Lower lobe of right lung (tissue), 2 donors: Measurements from ENCODE around the gene SNAP25. TPM values are rescaled to one million over a fixed set of nuclear protein-coding genes. Genes with fewer than 3 reads are reported as not detected.

Experiments used
- ATAC-seq, 2 donors: fragments of 200-7000 bp; cut with Tn5 transposase; one replicate each; pipeline ENCODE4 v1.9.1; 2020 to 2022; ENCODE audit warnings: mild to moderate bottlenecking in 2 of 2, moderate library complexity in 2 of 2
- DNase-seq: peaks from one replicate; pipeline ENCODE4 v3.0.0-alpha.2; 2020
- H3K27ac ChIP-seq: fragments of 200-600 bp; one replicate; pipeline ENCODE4 v1.8.0; 2022
- H3K27me3 ChIP-seq: fragments of 200-600 bp; one replicate; pipeline ENCODE4 v1.8.0; 2022; ENCODE audit warnings: low read depth
- H3K36me3 ChIP-seq: fragments of 200-600 bp; one replicate; pipeline ENCODE4 v1.8.0; 2022; ENCODE audit warnings: mild to moderate bottlenecking
- H3K4me1 ChIP-seq: fragments of 200-600 bp; one replicate; pipeline ENCODE4 v1.8.0; 2022
- H3K4me3 ChIP-seq: fragments of 200-600 bp; one replicate; pipeline ENCODE4 v1.8.0; 2022; ENCODE audit warnings: mild to moderate bottlenecking
- H3K9me3 ChIP-seq: fragments of 200-600 bp; one replicate; pipeline ENCODE4 v1.8.0; 2022
- intact Hi-C: fragments of 100-400 bp; cut with DNase I; formaldehyde crosslinking; loops from one replicate; pipeline ENCODE4 v1.11.0; 2022
- total RNA-seq: library from RNA; stranded (reverse); fragmentation: NEBNext Ultra II Directional; extraction: Animal tissue kit (Norgen Biotek cat#: 25700); gene quantifications from one replicate; pipeline ENCODE4 v1.2.1, GENCODE V29; 2021
- TF ChIP-seq, protein P1 (sequence below): fragments of 200-600 bp; IDR thresholded peaks from one replicate; pipeline ENCODE4 v1.8.0; 2022; ENCODE audit warnings: antibody characterized with exemption, mild to moderate bottlenecking
- donor health status: DM: no; HTN: yes; CAD: no; lungs with severe emphysema.

The SNAP25 gene
- total RNA-seq, 1 donor from 2014 or later: 0.65 TPM

DNA sequence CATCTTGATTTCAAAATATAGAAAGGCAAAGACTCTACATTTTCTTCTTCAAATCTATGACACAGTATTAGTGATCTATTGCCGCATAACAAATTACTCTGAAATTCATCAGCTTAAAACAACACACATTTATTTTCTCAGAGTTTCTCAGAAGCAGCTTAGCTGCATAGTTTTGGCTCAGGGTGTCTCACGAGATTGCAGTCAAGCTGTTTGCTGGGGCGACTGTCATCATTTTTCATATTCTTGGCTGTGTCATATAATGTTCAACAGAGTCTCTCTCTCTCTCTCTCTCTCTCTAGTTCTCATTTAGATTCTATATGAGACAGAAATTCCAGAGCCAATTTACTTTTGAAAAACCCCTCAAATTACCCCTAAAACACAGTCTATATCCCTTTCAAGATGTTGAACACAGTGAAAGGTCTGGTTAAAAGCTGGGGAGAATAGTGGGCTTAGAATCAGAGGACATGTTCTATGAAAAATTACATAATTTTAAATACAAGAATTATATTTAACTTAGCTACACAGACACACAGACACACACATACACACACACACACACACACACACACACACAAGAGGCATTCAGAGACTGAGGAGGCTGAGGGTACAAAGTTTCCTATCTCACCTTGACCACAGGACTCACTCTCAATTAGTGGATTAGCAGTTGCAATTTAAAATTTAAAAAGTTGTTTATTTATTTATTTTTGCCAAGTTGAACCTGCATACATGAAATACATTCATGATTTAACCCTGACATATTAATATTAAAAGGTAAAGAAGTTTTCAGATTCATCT is 128.7 kb downstream of the SNAP25 start:
- H3K4me3 ChIP-seq: no peak overlapping the region
- DNase-seq: no peak

DNA sequence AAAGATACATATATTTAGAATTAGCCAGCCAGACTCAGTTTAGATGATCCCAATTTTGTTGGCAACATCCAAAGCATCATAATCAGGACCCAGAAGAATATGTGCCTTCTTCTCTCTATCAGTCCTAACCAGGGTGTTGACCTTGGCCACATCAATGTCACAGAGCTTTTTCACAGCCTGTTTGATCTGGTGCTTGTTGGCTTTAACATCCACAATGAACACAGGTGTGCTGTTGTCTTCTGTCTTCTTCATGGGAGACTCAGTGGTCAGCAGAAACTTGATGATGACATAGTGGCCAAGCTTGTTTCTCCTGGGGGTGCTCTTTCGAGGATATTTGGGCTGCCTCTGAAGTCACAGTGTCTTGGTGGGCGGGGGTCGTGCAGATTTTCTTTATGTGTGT is 130.5 kb downstream of the SNAP25 start:
- DNase-seq: no peak
- no peak overlapping the region for H3K4me3 ChIP-seq
- H3K36me3 ChIP-seq: no peaks in the 10 kb centered on the region
- H3K4me1 ChIP-seq: no peaks in the 10 kb centered on the region
- TF ChIP-seq, protein P1, sequence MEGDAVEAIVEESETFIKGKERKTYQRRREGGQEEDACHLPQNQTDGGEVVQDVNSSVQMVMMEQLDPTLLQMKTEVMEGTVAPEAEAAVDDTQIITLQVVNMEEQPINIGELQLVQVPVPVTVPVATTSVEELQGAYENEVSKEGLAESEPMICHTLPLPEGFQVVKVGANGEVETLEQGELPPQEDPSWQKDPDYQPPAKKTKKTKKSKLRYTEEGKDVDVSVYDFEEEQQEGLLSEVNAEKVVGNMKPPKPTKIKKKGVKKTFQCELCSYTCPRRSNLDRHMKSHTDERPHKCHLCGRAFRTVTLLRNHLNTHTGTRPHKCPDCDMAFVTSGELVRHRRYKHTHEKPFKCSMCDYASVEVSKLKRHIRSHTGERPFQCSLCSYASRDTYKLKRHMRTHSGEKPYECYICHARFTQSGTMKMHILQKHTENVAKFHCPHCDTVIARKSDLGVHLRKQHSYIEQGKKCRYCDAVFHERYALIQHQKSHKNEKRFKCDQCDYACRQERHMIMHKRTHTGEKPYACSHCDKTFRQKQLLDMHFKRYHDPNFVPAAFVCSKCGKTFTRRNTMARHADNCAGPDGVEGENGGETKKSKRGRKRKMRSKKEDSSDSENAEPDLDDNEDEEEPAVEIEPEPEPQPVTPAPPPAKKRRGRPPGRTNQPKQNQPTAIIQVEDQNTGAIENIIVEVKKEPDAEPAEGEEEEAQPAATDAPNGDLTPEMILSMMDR: no peak
- no peaks in the 10 kb centered on the region for H3K27me3 ChIP-seq
- no peak overlapping the region for H3K27ac ChIP-seq
- no peaks in the 10 kb centered on the region for H3K9me3 ChIP-seq
- intact Hi-C loops: no loop called here
- ATAC-seq: no peak

More for the DNA sequence above, 128.7 kb downstream of the SNAP25 start:
- Histone ChIP-seq H3K36me3 (no peaks in the 10 kb centered on the region), H3K4me1 (no peaks in the 10 kb centered on the region), H3K27me3 (no peaks in the 10 kb centered on the region), H3K27ac (no peak overlapping the region), H3K9me3 (no peaks in the 10 kb centered on the region)
- intact Hi-C loops: no loop called here
- no peak for ATAC-seq
- TF ChIP-seq, protein P1: no peak

DNA sequence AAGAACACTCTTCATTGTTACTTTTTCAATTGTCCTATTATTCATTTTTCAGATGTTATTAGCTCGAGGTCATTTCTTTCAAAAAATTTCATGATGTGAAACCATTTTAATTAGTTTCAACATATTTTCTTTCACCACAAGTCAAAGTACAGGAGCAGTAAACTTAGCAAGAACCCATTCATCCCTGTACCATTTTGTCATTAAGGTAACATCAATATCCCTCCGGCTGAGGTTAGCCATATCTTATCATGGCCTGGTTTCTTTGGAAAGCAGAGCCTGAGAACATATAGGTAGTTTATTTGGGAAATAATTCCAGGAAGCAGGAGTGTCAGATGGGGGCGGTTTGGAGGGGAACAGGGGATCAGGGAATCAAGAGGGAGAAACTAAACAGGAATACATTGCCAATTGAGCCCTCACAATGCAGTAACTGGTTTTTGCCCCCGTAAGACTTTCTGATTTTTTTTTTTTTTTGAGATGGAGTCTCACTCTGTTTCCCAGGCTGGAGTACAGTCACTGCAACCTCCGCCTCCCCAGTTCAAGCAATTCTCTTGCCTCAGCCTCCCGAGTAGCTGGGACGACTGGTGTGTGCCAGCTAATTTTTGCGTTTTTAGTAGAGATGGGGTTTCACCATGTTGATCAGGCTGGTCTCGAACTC is 131.7 kb downstream of the SNAP25 start:
- peak overlapping the region; percentile 21 for H3K27ac ChIP-seq
- H3K4me1 ChIP-seq: no peaks in the 10 kb centered on the region
- DNase-seq (no peak), ATAC-seq (no peak)
- no peaks in the 10 kb centered on the region for H3K36me3 ChIP-seq
- no peak overlapping the region for H3K4me3 ChIP-seq
- TF ChIP-seq, protein P1: no peak
- H3K9me3 ChIP-seq: no peaks in the 10 kb centered on the region
- no peaks in the 10 kb centered on the region for H3K27me3 ChIP-seq
- intact Hi-C loops: no loop called here

DNA sequence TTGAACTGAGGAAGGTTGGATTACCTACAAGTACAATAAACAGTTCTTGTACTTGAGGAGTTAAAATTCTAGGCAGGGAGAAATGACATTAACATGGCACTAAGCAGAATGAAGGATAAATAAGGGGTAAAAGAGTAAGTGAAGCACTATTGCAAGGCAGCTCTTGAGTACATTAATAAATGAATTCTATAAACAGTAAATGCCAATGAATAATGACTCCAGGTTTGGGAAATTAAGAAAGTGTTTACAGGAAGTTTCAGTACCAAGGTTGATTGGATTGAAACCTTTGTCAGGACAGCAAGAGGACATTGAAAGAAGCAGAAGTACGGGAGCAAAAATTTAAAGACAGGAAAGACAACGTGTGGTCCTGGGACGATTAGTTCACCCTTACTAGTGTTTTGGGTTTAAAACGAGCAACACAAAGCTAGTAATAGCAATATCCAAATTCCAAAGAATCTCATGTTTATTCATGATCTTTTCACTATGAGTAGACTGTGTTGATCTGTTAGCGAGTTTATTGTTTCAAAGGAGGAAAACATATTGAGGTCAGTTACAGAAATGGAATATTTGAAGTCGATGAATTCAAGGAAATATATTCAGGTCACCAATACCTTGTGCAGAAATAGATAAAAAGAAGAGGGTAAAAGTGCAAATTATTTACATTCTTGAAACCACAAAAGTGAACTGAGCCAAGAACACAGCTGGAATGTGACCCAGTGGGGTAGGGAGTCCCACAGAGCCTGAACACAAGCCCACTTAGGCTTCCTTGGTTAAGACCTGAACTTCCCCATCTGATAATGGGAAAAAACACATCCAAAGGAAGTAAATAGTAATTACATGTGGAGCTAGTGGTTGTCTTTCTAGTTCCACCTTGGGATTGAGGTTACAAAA is 134.5 kb downstream of the SNAP25 start:
- no peaks in the 10 kb centered on the region for H3K4me1 ChIP-seq
- DNase-seq: no peak
- no peak for ATAC-seq
- intact Hi-C loops: no loop called here
- no peaks in the 10 kb centered on the region for H3K9me3 ChIP-seq
- H3K27ac ChIP-seq: no peak overlapping the region
- no peak overlapping the region for H3K4me3 ChIP-seq
- H3K27me3 ChIP-seq: no peaks in the 10 kb centered on the region
- no peaks in the 10 kb centered on the region for H3K36me3 ChIP-seq
- TF ChIP-seq, protein P1: no peak

DNA sequence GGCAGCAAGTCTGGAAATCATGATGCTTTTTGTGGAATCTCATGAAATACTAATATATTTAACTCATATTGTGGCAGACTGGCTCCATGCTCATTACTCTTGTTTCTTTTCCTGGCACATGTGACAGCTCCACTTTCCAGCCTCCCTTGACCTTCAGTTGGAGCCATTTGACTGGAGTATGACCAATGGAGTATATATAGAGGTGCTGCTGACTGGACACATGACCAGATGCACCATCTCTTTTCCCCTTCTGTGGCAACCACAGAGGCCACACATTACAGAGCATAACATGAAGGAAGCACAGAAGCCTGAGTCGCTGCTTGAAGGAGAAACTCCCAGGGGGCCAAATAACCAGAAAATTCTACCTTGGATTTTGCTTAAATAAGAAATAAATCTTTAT is 138.0 kb downstream of the SNAP25 start:
- Histone ChIP-seq H3K4me3 (no peak overlapping the region), H3K36me3 (no peaks in the 10 kb centered on the region), H3K27me3 (no peaks in the 10 kb centered on the region), H3K27ac (no peak overlapping the region), H3K9me3 (no peaks in the 10 kb centered on the region), H3K4me1 (no peaks in the 10 kb centered on the region)
- ATAC-seq (no peak), DNase-seq (no peak)
- TF ChIP-seq, protein P1: no peak
- intact Hi-C loops: no loop called here
